GM10847 (cell line): Measurements from ENCODE around the gene SLC25A4.

Experiments used
- POLR2A ChIP-seq: IDR thresholded peaks from 2 replicates; pipeline ENCODE4 v1.6.1; 2011; ENCODE audit not compliant: insufficient read length; ENCODE audit errors: extremely low read depth

SLC25A4 gene

GRCh38 chr4:185194924-185195888, 52.1 kb downstream of the SLC25A4 start:
- TF ChIP-seq POLR2A, result no peak

DNA sequence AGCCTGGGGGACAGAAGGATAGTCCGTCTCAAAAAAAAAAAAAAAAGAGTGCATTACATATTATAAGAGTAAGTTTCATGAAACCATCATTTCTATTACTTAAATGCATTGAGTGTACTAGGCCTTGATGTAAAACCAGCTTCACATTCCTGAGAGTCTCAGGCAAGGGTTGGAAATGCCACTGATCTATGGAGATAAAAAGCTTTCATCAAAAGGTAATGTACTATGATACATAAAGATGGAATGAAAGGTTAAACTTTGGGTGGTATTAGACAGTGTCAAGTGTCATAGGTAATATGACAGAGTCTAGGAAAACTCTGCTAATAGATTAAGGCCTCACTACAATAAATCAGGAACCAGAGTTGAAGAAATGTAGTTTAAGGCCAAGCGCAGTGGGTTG, 53.4 kb downstream of the SLC25A4 start:
- TF ChIP-seq POLR2A, result no peak
